ENCODE data around the gene APBB2. TPM values are rescaled to one million over a fixed set of nuclear protein-coding genes. Genes with fewer than 3 reads are reported as not detected.

The APBB2 gene
- total RNA-seq, 1 donor from 2014 or later = 7.6 TPM

GRCh38 chr4:40875507-40876150, 338.7 kb downstream of the APBB2 start:
- intact Hi-C loops (cut with micrococcal nuclease) = no loop called here

- intact Hi-C loops (cut with micrococcal nuclease) = no loop called here
Measured at GRCh38 chr4:40874901-40875300, 339.4 kb downstream of the APBB2 start.

GRCh38 chr4:40874331-40874730, 340.0 kb downstream of the APBB2 start:
- intact Hi-C loops (cut with micrococcal nuclease) = no loop called here

GRCh38 chr4:40871695-40872250, 342.6 kb downstream of the APBB2 start:
- intact Hi-C loops (cut with micrococcal nuclease) = no loop called here

GRCh38 chr4:40870150-40870549, 344.2 kb downstream of the APBB2 start:
- intact Hi-C loops (cut with micrococcal nuclease) = no loop called here

- intact Hi-C loops (cut with micrococcal nuclease) = no loop called here
Measured at GRCh38 chr4:40865696-40866095, 348.6 kb downstream of the APBB2 start.

GRCh38 chr4:40864531-40864930, 349.8 kb downstream of the APBB2 start:
- intact Hi-C loops (cut with micrococcal nuclease) = no loop called here

- intact Hi-C loops (cut with micrococcal nuclease) = no loop called here
Measured at GRCh38 chr4:40858962-40859361, 355.4 kb downstream of the APBB2 start.

GRCh38 chr4:40857956-40858355, 356.4 kb downstream of the APBB2 start:
- intact Hi-C loops (cut with micrococcal nuclease) = no loop called here

GRCh38 chr4:40856840-40857362, 357.4 kb downstream of the APBB2 start:
- intact Hi-C loops (cut with micrococcal nuclease) = loop anchor here (1.0 kb wide), 1 partner anchor 16 kb away; no protein-coding TSS in a partner anchor

GRCh38 chr4:40856277-40856839, 358.0 kb downstream of the APBB2 start:
- intact Hi-C loops (cut with micrococcal nuclease) = loop anchor here (1.0 kb wide), 1 partner anchor 15 kb away; no protein-coding TSS in a partner anchor

GRCh38 chr4:40850496-40850895, 363.8 kb downstream of the APBB2 start:
- intact Hi-C loops (cut with micrococcal nuclease) = no loop called here

GRCh38 chr4:40848940-40849339, 365.4 kb downstream of the APBB2 start:
- intact Hi-C loops (cut with micrococcal nuclease) = loop anchor here (10.0 kb wide), 1 partner anchor 614 kb away; no protein-coding TSS in a partner anchor

- intact Hi-C loops (cut with micrococcal nuclease) = loop anchor here (10.0 kb wide), 1 partner anchor 613 kb away; no protein-coding TSS in a partner anchor
Measured at GRCh38 chr4:40848251-40848650, 366.1 kb downstream of the APBB2 start.

GRCh38 chr4:40846532-40846931, 367.8 kb downstream of the APBB2 start:
- intact Hi-C loops (cut with micrococcal nuclease) = loop anchor here (10.0 kb wide), 1 partner anchor 612 kb away; no protein-coding TSS in a partner anchor

- intact Hi-C loops (cut with micrococcal nuclease) = loop anchor here (10.0 kb wide), 1 partner anchor 610 kb away; no protein-coding TSS in a partner anchor
Measured at GRCh38 chr4:40845154-40845835, 369.0 kb downstream of the APBB2 start.

GRCh38 chr4:40844261-40844660, 370.1 kb downstream of the APBB2 start:
- intact Hi-C loops (cut with micrococcal nuclease) = loop anchor here (5.0 to 10.0 kb wide), 7 partner anchors 292 to 1372 kb away; partner anchors contain the start of genes N4BP2, PDS5A and UBE2K

- intact Hi-C loops (cut with micrococcal nuclease) = loop anchor here (2.0 to 10.0 kb wide), 8 partner anchors 291 to 1371 kb away; partner anchors contain the start of genes N4BP2, PDS5A and UBE2K
Measured at GRCh38 chr4:40843696-40844095, 370.6 kb downstream of the APBB2 start.

GRCh38 chr4:40842725-40843423, 371.5 kb downstream of the APBB2 start:
- intact Hi-C loops (cut with micrococcal nuclease) = loop anchor here (2.0 to 10.0 kb wide), 8 partner anchors 291 to 1371 kb away; partner anchors contain the start of genes N4BP2, PDS5A and UBE2K

GRCh38 chr4:40842318-40842717, 372.0 kb downstream of the APBB2 start:
- intact Hi-C loops (cut with micrococcal nuclease) = loop anchor here (2.0 to 10.0 kb wide), 8 partner anchors 290 to 1370 kb away; partner anchors contain the start of genes N4BP2, PDS5A and UBE2K

Measured in T-helper 1 cell treated with Interleukin-12 subunit alpha and Interleukin-12 subunit beta and Interleukin-4 antibody, amounts not matched to agents 30 ng/mL and 1 ng/mL, for 36 hours (primary cell).